Measurements from ENCODE around the gene RBM27.
"Not testable (repeated sequence)": the region's sequence is repeated elsewhere in the genome, so short reads cannot be mapped to it uniquely, and the experiment has no call there.

Gene RBM27

GRCh38 chr5:146196459-146197048 is 6.9 kb upstream of the RBM27 start:
- Mint-ChIP-seq H3K36me3 (ENCODE audit: low read depth) (no peaks in the 10 kb centered on the region), H3K4me3 (no peak overlapping the region), H3K9me3 (no peaks in the 10 kb centered on the region), H3K27me3 (peaks cover 3% of the 10 kb centered on the region), H3K4me1 (ENCODE audit: low read depth) (no peaks in the 10 kb centered on the region), H3K27ac (no peak overlapping the region)

GRCh38 chr5:146199176-146199815 is 4.1 kb upstream of the RBM27 start:
- H3K27me3 Mint-ChIP-seq: no peaks in the 10 kb centered on the region
- H3K4me1 Mint-ChIP-seq (ENCODE audit: low read depth): peaks cover 7% of the 10 kb centered on the region
- H3K27ac Mint-ChIP-seq: no peak overlapping the region
- H3K9me3 Mint-ChIP-seq: no peaks in the 10 kb centered on the region
- H3K4me3 Mint-ChIP-seq: no peak overlapping the region
- H3K36me3 Mint-ChIP-seq (ENCODE audit: low read depth): no peaks in the 10 kb centered on the region

- H3K36me3 Mint-ChIP-seq (ENCODE audit: low read depth); H3K4me1 Mint-ChIP-seq (ENCODE audit: low read depth); H3K27ac Mint-ChIP-seq; H3K9me3 Mint-ChIP-seq; H3K27me3 Mint-ChIP-seq; H3K4me3 Mint-ChIP-seq: not testable (repeated sequence)
Observed at GRCh38 chr5:146201795-146202194, 1.6 kb upstream of the RBM27 start.

- H3K4me3 Mint-ChIP-seq: no peak overlapping the region
- no peaks in the 10 kb centered on the region for H3K27me3 Mint-ChIP-seq
- no peak overlapping the region for H3K27ac Mint-ChIP-seq
- peaks cover 16% of the 10 kb centered on the region for H3K4me1 Mint-ChIP-seq (ENCODE audit: low read depth)
- H3K36me3 Mint-ChIP-seq (ENCODE audit: low read depth): no peaks in the 10 kb centered on the region
- H3K9me3 Mint-ChIP-seq: no peaks in the 10 kb centered on the region
Observed at GRCh38 chr5:146203872-146204192, 427 bp downstream of the RBM27 start.

- H3K27me3 Mint-ChIP-seq: no peaks in the 10 kb centered on the region
- peaks cover 27% of the 10 kb centered on the region for H3K4me1 Mint-ChIP-seq (ENCODE audit: low read depth)
- H3K36me3 Mint-ChIP-seq (ENCODE audit: low read depth): no peaks in the 10 kb centered on the region
- no peak overlapping the region for H3K4me3 Mint-ChIP-seq
- no peaks in the 10 kb centered on the region for H3K9me3 Mint-ChIP-seq
- peak overlapping the region; percentile 38 for H3K27ac Mint-ChIP-seq
Observed at GRCh38 chr5:146205499-146206202, 2.2 kb downstream of the RBM27 start.

GRCh38 chr5:146206257-146206656 is 2.9 kb downstream of the RBM27 start:
- H3K27ac Mint-ChIP-seq: peak overlapping the region; percentile 38
- H3K4me3 Mint-ChIP-seq: no peak overlapping the region
- H3K36me3 Mint-ChIP-seq (ENCODE audit: low read depth): no peaks in the 10 kb centered on the region
- peaks cover 27% of the 10 kb centered on the region for H3K4me1 Mint-ChIP-seq (ENCODE audit: low read depth)
- H3K9me3 Mint-ChIP-seq: no peaks in the 10 kb centered on the region
- no peaks in the 10 kb centered on the region for H3K27me3 Mint-ChIP-seq

GRCh38 chr5:146208916-146209522 is 5.6 kb downstream of the RBM27 start:
- no peaks in the 10 kb centered on the region for H3K36me3 Mint-ChIP-seq (ENCODE audit: low read depth)
- no peak overlapping the region for H3K4me3 Mint-ChIP-seq
- no peaks in the 10 kb centered on the region for H3K27me3 Mint-ChIP-seq
- H3K27ac Mint-ChIP-seq: no peak overlapping the region
- H3K9me3 Mint-ChIP-seq: no peaks in the 10 kb centered on the region
- H3K4me1 Mint-ChIP-seq (ENCODE audit: low read depth): peaks cover 30% of the 10 kb centered on the region

- H3K27ac Mint-ChIP-seq: no peak overlapping the region
- H3K36me3 Mint-ChIP-seq (ENCODE audit: low read depth): no peaks in the 10 kb centered on the region
- H3K4me3 Mint-ChIP-seq: no peak overlapping the region
- peaks cover 37% of the 10 kb centered on the region for H3K4me1 Mint-ChIP-seq (ENCODE audit: low read depth)
- H3K9me3 Mint-ChIP-seq: no peaks in the 10 kb centered on the region
- H3K27me3 Mint-ChIP-seq: no peaks in the 10 kb centered on the region
Observed at GRCh38 chr5:146209714-146210113, 6.3 kb downstream of the RBM27 start.

- not testable (repeated sequence) for H3K27ac Mint-ChIP-seq, H3K4me3 Mint-ChIP-seq
Observed at GRCh38 chr5:146210810-146211209, 7.4 kb downstream of the RBM27 start.

GRCh38 chr5:146213210-146213826 is 9.9 kb downstream of the RBM27 start:
- Mint-ChIP-seq H3K27me3 (no peaks in the 10 kb centered on the region), H3K36me3 (ENCODE audit: low read depth) (peaks cover 2% of the 10 kb centered on the region), H3K4me1 (ENCODE audit: low read depth) (peaks cover 58% of the 10 kb centered on the region), H3K9me3 (no peaks in the 10 kb centered on the region), H3K27ac (no peak overlapping the region), H3K4me3 (no peak overlapping the region)

More at GRCh38 chr5:146210810-146211209, 7.4 kb downstream of the RBM27 start:
- not testable (repeated sequence) for H3K9me3 Mint-ChIP-seq; H3K27me3 Mint-ChIP-seq; H3K36me3 Mint-ChIP-seq (ENCODE audit: low read depth)
- H3K4me1 Mint-ChIP-seq (ENCODE audit: low read depth): peaks cover 46% of the 10 kb centered on the region

GRCh38 chr5:146214881-146215280 is 11.5 kb downstream of the RBM27 start:
- not testable (repeated sequence) for H3K27me3 Mint-ChIP-seq, H3K4me3 Mint-ChIP-seq, H3K9me3 Mint-ChIP-seq, H3K27ac Mint-ChIP-seq
- Mint-ChIP-seq H3K4me1 (ENCODE audit: low read depth) (peaks cover 52% of the 10 kb centered on the region), H3K36me3 (ENCODE audit: low read depth) (peaks cover 18% of the 10 kb centered on the region)

- H3K4me3 Mint-ChIP-seq: no peak overlapping the region
- H3K27ac Mint-ChIP-seq: no peak overlapping the region
- peaks cover 32% of the 10 kb centered on the region for H3K36me3 Mint-ChIP-seq (ENCODE audit: low read depth)
- peaks cover 46% of the 10 kb centered on the region for H3K4me1 Mint-ChIP-seq (ENCODE audit: low read depth)
- H3K9me3 Mint-ChIP-seq: no peaks in the 10 kb centered on the region
- no peaks in the 10 kb centered on the region for H3K27me3 Mint-ChIP-seq
Observed at GRCh38 chr5:146218168-146218567, 14.8 kb downstream of the RBM27 start.

- no peaks in the 10 kb centered on the region for H3K9me3 Mint-ChIP-seq
- no peak overlapping the region for H3K4me3 Mint-ChIP-seq
- H3K4me1 Mint-ChIP-seq (ENCODE audit: low read depth): peaks cover 37% of the 10 kb centered on the region
- no peaks in the 10 kb centered on the region for H3K27me3 Mint-ChIP-seq
- H3K27ac Mint-ChIP-seq: no peak overlapping the region
- H3K36me3 Mint-ChIP-seq (ENCODE audit: low read depth): peaks cover 38% of the 10 kb centered on the region
Observed at GRCh38 chr5:146219243-146219642, 15.8 kb downstream of the RBM27 start.

GRCh38 chr5:146221234-146221633 is 17.8 kb downstream of the RBM27 start:
- Mint-ChIP-seq H3K4me3 (no peak overlapping the region), H3K27me3 (no peaks in the 10 kb centered on the region), H3K4me1 (ENCODE audit: low read depth) (peaks cover 24% of the 10 kb centered on the region), H3K36me3 (ENCODE audit: low read depth) (peaks cover 47% of the 10 kb centered on the region), H3K9me3 (no peaks in the 10 kb centered on the region), H3K27ac (no peak overlapping the region)

- H3K27me3 Mint-ChIP-seq: no peaks in the 10 kb centered on the region
- no peaks in the 10 kb centered on the region for H3K9me3 Mint-ChIP-seq
- peaks cover 50% of the 10 kb centered on the region for H3K36me3 Mint-ChIP-seq (ENCODE audit: low read depth)
- no peak overlapping the region for H3K4me3 Mint-ChIP-seq
- no peak overlapping the region for H3K27ac Mint-ChIP-seq
- H3K4me1 Mint-ChIP-seq (ENCODE audit: low read depth): peaks cover 20% of the 10 kb centered on the region
Observed at GRCh38 chr5:146222005-146222404, 18.6 kb downstream of the RBM27 start.

All from stimulated activated naive CD8-positive, alpha-beta T cell treated with anti-CD3 and anti-CD28 coated beads, Interleukin-15, Interleukin-2, amounts not matched to agents 100 ng/mL and 50 ng/mL, for 24 hours (primary cell).